SW 1271 (cell line): ENCODE measurements around the gene CCL21.

Experiments used
- DNase-seq, 2 experiments: peaks; one replicate each; lab custom pipeline; 2025; lab: John Stamatoyannopoulos, UW

Gene CCL21

DNA sequence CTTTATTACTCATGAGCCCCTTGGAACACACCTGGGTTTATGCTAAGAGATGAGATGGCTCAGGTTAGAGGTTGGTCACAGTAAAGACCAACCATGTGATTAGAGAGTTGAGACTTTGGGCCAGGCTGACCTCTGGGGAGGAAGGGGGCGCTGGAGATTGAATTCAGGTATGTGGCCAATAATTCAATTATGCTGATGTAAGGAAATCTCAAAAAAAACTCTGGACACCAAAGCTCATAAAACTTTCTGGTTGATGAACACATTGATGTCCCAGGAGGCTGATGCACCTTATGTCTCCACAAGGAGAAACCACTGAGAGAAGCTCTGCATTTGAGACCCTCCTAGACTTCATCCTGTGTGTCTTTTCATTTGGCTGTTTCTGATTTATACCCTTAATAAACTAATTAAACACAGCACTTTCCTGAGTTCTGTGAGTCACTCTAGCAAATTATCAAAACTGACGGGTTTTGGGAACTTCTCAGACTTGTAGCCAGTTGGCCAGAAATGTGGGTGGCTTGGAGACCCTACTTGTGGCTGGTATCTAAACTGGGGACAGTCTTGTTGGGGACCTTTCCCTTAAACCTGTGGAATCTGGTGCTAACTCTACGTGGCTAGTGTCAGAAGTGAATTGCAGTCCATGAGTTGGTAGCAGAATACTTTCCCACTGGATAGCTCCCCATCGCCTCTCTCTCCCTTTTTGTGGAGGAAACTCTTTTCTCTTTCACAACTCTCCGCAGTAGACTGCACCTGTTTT is 40.0 kb downstream of the CCL21 start:
- no peak for DNase-seq

DNA sequence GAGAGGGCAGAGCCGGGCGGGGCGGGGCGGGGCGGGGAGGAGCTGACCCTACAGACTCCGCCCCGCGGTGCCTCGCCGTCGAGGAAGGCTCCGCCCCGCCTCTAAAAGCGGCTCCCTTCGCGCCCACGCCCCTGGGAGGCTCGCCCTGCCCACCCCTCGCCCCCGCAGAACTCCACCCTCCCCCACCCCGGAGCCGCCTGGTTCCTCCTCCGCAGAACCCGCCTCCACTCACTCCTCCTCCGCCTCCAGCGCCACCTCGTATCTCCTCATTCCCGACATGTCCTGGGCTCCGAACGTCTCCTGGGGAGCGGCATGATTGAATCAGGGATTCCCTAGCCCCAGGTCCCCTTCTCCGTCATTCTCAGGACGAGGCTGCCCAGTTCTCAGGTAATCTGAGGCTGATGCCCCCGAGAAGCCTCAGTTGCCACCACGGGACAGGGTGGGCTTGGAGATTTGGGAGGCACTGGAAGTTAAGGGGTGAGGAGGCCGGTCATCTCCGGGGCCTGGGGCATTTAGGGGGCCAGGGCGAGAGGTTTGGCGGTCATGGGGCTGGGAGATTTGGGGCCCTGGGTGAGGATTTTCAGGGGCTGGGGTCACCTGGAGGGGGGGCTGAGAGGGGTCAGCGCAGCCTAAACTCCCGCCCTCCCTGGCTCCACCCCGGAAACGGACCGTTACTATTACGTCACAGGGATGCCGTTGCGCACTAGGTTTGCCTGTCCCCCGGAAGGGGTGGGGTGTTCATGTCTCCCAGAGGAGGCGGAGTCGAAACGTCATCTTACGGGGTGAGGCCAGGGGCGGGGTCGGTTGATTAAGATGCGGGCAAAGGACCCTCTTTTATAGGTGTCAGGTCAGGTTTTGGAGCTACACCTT is 44.3 kb downstream of the CCL21 start:
- DNase-seq: peak; percentile 73 to 85

DNA sequence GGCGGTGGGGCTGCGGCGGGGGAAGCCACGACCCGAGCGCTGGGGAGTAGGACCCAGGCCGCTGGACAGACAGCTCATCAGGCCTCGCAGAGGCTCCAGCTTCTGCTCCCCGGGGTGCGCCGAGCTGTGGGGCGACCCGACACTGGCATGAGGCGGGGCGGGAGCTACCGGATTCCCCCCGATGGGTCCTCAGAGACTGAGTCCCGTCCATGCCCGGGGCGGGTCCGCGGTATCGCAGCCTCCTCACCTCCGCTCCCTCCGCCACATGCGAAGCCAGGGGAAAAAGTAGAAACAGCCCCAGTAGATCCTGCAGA is 44.9 kb downstream of the CCL21 start:
- DNase-seq: no peak

DNA sequence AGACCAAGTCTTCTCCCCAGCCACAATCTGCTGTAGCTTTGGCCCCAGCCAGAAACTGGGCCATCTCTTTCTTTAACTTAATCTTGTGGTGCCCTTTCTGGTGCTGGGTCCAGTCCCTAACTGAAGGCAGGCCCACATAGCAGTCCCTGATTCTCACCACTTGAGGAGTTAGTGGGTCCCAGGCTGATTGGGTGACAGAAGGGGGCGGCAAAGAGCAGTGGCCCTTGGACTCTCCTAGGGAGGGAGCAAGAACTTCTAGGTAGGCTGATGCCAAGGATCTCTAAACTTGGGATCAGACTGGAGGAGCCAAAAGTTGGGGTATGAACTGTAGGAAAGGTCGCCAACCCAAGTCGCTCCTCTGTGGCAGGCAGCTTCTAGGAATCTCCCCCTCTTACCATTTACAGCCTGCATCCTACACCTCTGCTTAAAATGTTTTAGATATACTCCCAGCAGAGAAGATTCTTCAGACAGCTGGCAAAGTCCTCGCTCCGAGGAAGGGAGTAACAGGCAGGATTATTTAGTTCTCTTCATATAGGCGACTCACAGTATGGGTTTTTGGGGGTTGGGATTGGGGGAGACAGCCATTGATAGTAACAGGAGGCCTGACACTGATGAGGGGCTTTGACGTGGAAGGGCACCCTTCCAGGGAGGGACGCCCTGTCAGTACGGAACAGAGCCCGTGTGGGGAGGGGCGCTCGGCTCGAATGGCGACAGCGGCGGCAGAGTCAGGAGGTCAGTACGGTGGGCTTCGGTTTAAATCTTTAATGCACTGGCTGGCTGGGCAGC is 45.5 kb downstream of the CCL21 start:
- peak; percentile 21 to 67 for DNase-seq

DNA sequence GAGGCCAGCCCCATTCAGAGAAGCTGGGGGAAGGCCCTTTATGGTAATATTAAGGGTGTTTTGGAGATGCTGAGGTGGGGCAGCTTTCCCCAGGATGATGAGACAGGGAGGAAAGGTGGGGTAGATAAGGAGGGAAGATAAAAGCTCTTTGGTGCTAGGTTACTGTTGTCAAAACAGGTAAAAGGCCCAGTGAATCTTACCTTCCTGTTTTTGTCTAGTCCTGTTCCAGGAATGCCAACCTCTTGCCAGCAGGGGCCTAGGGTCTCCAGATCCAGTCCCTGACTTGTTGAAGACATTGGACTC is 46.7 kb downstream of the CCL21 start:
- no peak for DNase-seq

DNA sequence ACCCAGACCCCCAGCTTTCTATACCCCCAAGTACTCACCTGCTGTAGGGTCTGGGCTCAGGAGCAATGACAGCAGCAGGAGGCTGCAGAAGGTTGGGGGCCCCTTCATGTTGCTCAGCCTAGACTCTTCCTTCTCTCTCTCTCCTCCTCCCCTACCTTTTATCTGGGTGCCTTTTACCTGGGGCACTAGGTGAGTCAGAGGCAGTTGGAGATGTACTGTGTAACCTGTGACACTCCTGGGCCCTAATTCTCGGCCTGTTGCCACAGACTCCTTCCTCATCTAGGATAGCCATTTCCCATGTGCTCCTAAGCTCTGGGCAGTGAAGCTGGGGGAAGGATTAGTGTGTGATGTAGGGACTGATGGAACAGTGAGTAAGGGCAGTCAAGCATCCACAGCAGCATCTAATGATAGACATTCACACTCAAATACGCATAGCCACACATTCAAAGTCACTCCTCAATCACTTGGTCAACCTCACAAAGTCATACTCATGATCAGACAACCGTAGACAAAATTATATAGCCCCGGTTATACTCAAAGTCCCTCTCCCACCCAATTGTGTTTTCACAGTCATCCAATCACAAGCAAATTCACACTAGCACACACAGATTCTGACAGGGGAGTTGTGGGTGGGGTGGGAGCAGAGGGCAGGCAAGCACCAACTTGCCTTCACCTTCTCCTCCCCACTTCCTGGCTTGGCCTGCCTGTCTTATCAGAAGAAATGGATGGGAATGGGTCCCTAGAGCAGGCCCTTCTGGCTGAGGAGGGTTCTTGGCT is 47.2 kb downstream of the CCL21 start, which contains the start of gene CCL27:
CCL27 (minus strand) TSS at position 132 of the 777 bp plus-strand sequence; CDS start at position 108, 24 bp downstream.
- no peak for DNase-seq

DNA sequence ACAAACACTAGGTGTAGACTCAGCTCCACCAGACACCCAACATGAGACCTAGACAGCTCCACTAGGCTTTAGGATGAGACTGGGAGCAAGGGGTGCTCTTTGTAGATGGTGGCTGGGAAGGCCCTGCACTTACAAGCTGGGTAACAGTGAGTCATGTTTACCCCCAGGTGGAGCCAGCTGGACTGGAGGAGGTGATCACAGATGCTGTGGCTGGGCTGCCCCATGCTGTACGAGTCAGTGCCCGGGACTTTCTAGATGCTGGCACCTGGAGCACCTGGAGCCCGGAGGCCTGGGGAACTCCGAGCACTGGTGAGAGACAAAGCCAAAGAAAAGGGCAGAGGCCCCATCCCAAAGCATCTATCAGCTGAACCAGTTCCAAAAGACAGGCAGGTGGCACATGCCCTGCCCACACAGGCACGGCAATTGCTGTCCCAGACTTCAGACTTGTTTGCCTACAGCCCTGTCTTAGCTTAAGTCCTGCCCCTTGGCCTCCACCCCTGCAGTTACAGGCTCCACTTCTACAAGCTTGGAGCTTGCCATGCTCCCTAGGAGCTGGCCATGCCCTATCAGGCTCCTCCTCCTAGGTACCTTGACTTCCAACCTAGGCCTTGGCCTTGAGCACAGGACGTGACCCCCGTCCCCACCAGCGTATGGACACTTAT is 50.2 kb downstream of the CCL21 start:
- DNase-seq: no peak
